Ecto neural progenitor cell (in vitro differentiated cells): ENCODE measurements around the gene C1orf167.
A peak's percentile ranks its signal among the peaks of the same experiment; 100 is the strongest.

Experiments used
- DNase-seq: peaks from one replicate; pipeline ENCODE4 v3.0.0-alpha.2; 2018; ENCODE audit warnings: low spot score

Gene C1orf167

DNA sequence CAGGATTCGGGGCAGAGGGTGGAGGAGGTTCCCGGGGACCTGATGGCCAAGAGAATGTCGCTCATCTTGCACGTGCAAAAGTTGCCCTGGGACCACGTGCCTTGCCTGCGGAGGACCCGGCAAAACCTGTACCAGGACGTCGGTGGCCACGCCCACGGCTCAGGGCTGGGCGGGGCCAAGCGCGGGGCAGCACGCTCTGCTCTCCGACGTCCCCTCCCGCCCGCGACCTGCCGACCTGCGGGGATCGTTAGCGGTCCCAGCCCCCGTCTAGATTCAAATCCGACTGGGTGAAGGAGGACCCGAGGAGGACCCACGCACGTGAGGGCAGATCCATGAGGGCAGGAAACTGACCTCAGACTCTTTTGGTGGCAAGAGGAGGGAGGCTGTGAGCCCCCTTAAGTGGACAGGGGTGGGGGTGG, at the start of gene C1orf167:
TSS of gene C1orf167 (plus strand) at position 206 of the 419 bp plus-strand sequence. CDS start 2,208 bp downstream, outside the sequence.
- DNase-seq, result no peak

DNA sequence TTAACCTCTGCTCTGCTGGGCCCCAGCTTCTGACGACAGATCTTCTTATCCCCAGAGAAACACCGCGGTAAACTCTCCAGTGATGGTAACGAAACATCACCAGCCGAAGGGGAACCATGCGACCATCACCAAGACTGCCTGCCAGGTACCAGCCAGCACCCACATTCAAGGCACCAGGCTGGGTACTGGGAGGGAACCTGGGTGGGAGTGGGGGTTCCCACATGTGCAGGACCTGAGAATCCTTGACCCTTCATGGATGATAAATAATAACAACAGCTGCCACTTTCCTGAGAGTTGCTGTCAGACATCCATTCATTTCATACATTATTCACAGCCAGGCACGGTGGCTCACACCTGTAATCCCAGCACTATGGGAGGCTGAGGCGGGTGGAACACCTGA, 49.7 kb upstream of the C1orf167 start:
- no peak for DNase-seq

DNA sequence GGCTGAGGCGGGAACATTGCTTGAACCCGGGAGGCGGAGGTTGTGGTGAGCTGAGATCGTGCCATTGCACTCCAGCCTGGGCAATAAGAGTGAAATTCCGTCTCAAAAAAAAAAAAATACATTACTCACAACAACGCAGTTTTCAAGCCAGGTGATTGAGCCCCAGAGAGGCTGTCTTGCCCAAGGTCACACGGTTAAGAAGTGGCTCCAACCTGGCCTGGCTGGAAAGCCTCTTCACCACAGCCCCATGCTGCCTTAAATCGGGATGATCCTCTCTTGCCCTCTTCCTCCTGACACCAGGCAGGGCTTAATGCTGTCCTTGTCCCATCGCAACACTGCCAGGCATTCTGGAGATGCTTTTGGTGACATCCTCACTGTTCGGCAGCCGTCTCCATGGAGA, 48.9 kb upstream of the C1orf167 start:
- DNase-seq, result no peak

GRCh38 chr1:11714831-11715575, 47.0 kb upstream of the C1orf167 start:
- DNase-seq, result no peak

DNA sequence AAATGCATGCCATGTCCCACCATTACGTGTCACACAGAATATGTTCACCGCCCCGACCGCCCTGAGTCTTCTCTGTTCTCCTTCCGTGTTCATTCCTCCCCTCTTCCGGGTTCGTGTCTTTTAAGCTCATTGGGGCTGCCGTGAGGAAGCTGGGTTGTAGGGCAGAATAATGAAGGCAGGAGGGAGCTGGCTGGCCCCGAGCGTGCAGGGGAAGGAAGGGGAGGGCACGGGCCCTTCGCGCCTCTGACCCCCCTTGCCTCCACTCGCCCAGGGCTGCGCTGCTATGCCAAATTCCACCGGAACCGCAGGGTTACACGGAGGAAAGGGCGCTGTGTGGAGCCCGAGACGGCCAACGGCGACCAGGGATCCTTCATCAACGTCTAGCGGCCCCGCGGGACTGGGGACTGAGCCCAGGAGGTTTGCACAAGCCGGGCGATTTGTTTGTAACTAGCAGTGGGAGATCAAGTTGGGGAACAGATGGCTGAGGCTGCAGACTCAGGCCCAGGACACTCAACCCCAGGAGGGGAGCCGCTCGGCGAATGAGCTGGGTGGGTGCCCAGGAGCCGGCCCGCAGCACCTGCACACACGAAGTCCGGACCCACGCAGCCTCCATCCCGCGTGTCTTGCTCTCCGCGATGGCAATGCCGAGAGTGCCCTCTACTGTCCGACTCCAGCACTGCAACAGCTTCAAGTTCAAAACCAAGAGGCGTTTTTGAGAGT, 42.5 kb upstream of the C1orf167 start:
- peak; percentile 75 for DNase-seq

GRCh38 chr1:11720033-11720376, 42.0 kb upstream of the C1orf167 start:
- peak; percentile 38 for DNase-seq

DNA sequence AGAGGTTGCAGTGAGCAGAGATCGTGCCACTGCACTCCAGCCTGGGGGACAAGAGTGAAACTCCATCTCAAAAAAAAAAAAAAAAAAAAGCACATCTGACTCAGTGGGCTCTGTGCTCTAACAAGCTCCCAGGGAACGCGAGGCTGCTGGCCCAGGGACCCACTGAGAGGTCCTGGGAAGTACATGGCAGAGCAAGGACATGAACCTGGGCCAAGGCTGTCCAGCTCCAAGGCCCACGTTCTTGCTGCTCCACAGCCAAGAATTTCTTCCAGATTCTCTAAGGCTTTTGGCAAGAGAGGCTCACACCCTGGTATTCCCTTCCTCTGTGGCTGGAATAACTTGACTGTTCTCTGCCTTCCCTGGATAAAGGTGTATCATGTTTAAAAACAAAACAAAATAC, 41.5 kb upstream of the C1orf167 start:
- no peak for DNase-seq

GRCh38 chr1:11721311-11721710, 40.7 kb upstream of the C1orf167 start:
- no peak for DNase-seq

- no peak for DNase-seq
Measured at GRCh38 chr1:11722538-11722937, 39.5 kb upstream of the C1orf167 start.

GRCh38 chr1:11725616-11726015, 36.4 kb upstream of the C1orf167 start:
- no peak for DNase-seq

DNA sequence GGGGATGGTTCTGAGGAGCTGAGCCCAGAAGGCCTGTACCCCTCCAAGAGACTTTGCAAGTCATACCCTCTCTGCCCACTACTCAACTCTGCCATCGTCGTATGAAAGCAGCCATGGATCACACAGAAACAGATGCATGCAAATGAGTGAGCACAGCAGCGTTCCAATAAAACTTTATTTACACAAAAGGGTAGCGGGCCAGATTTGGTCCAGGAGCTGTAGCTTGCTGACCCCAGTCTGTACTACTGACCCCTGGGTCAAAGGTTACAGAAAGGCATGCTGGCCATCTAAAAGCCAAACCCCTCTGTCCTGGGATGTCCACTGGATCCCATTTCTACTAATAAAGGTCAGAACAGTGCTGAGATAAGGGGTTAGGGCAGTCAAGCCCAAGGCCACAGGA, 34.9 kb upstream of the C1orf167 start:
- no peak for DNase-seq

DNA sequence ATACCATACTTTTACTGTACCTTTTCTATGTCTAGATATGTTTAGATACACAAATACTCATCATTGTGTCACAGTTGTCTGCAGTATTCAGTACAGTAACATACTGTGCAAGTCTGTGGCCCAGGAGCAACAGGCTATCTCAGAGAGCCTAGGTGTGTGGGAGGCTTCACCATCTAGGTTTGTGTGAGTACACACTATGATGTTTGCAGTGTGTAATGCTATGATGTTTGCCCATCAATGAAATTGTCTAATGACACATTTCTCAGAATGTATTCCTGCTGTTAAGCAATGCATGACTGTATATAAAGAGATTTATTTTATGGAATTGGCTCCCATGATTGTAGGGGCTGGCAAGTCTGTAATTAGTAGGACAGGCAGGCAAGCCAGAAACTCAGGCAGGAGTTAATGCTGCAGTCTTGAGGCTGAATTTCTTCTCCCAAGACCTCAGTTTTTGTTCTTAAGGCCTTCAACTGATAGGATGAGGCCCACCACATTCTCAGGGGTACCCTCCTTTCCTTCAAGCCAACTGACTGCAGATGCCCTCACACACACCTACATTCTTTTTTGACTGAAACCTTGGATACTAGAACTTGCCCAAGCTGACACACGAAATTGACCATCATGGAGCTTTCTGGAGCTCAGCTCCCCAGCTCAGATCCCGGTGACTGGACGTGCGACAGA, 33.7 kb upstream of the C1orf167 start:
- DNase-seq, result no peak

GRCh38 chr1:11729155-11729497, 32.9 kb upstream of the C1orf167 start:
- no peak for DNase-seq

DNA sequence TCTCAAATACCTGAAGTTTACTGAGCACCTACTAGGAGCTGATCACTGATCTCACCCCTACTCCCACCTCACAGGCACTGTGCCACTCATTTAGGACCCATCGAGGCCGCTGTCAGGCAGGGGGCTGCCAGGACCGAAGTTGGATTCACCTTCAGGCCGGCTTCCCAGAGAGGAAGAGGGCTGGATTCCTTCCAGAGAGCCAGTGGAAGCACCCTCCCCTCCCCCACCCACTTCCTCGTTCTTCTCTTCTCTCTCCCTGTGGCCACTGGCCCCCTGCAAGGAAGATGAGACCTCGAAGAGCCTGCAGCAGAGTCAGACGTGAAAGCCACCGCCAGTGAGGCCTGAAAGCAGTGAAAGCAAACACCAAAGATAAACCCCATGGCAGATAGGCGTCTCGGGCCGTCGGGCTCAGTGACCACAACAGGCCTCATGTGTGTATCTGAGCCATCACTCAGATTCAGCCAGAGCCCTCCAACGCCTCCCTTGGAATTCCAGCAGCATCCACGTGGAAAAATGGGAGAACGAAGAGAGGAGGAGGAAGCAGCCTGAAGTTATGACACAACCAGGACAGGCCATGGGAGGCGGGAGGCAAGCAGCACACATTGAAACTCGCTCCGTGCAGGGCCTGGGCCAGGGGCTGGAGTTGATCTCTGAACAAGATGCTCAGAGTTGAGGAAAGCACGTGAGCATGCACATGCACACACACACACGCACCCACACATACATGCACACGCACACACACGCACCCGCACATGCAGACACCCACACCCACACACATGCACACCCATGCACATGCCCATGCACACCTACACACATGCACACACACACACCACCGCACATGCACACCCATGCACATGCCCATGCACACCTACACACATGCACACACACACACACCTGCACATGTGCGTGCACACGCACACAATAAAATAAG, 32.2 kb upstream of the C1orf167 start:
- DNase-seq, result no peak

- DNase-seq, result no peak
Measured at GRCh38 chr1:11730429-11730891, 31.5 kb upstream of the C1orf167 start.

DNA sequence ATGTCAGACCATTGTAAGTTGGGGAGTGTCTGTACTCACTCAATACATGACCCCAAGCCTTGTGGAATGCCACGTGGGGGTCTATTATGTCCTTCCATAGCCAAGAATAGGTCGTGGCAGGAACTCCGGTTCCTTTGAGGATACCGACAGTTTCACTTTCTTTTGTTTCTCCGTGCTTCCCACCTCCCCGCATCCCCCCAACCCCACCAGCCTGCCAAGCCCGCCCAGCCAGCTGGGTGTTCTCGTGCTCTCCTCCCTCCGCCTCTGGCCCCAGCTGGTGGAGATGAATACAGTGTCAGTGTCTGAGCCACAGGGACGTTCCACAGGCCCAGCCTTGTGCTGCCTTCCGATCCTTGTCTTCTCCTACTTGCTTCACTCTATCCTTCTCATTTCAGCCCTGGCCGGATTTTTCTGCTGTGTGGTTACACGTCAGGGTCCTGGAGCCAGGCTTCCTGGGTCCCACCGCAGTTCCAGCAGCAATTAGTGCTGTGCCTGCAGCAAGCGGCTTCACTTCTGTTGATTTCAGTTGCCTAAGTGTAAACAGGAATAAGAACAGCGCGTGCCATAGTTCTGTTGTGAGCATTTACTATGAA, 30.2 kb upstream of the C1orf167 start:
- peak; percentile 69 for DNase-seq

GRCh38 chr1:11733306-11733705, 28.7 kb upstream of the C1orf167 start:
- DNase-seq, result no peak

DNA sequence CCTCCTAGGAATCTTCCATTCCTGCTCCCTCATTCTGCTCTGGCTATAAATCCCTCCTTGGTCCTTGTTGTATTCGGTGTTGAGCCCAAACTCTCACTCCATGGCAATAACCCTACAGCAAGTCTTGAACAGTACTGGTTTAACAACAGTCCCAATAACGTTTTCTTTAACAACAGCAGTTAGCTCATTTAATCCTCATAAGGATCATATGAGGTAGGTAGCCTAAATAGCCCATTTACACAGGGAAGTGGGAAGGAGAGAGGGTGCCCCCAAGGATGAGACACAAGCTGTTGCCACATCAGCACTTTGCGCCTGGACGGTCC, 26.5 kb upstream of the C1orf167 start:
- no peak for DNase-seq

DNA sequence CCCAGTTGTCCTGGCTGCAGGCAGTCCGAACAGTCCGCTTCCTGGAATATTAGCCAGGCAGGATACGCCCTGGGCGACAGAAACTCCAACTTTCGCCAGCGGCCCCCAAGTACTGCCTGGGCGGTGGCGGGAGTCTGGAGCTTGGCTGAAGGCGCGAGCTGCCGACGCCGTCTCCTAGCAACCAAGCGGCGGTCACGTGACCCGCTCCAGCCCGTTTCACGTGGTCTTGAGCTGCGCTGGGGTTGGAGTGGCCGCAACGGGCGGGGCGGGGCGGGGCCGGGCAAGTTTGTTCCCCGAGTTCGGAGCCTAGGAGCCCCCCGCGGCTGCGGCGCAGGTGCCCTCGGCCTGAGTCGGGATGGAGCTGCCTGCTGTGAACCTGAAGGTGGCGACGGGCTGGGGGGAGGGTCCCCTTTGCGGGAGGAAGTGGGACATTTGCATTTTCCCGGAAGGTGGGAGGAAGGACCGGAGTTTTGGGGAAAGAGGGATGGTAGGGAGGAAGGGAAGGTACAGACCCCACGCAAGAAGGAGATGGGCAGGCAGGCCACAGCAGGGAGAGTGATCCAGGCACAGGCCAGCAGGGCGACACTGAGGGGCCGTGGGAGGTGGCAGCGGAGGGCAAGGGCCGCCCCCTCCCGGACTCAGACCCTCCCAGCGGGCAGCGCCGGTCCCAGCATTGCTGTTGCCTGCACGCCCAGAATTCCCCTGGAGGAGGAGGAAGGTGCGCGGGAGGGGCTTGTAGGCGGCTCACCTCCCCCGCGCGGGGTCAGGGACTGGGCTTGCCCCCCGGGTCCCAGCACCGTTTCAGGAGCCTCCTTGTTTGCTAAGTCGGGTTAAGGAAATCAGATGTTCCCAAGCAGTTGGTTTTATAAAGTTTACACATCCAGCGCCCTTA, 25.9 kb upstream of the C1orf167 start, which contains the start of gene AGTRAP:
TSS of gene AGTRAP (plus strand) at position 283 of the 892 bp plus-strand sequence. CDS start at position 356, 73 bp downstream.
- peak; percentile 98 for DNase-seq
